HG03108 (cell line): ENCODE data around the gene EIF4G3.
"Not testable (repeated sequence)": the region's sequence is repeated elsewhere in the genome, so short reads cannot be mapped to it uniquely, and the experiment has no call there.

ENCODE experiments used
- ATAC-seq: cut with Tn5 transposase; IDR thresholded peaks from one replicate; pipeline ENCODE4 v1.9.1; 2021; ENCODE audit warnings: moderate library complexity; ENCODE audit not compliant: unreplicated experiment

EIF4G3 gene

GRCh38 chr1:21189421-21189820 lies 12.7 kb upstream of the EIF4G3 start:
- no peak for ATAC-seq

- ATAC-seq: no peak
These were observed 11.5 kb upstream of the EIF4G3 start for GRCh38 chr1:21188235-21188634.

DNA sequence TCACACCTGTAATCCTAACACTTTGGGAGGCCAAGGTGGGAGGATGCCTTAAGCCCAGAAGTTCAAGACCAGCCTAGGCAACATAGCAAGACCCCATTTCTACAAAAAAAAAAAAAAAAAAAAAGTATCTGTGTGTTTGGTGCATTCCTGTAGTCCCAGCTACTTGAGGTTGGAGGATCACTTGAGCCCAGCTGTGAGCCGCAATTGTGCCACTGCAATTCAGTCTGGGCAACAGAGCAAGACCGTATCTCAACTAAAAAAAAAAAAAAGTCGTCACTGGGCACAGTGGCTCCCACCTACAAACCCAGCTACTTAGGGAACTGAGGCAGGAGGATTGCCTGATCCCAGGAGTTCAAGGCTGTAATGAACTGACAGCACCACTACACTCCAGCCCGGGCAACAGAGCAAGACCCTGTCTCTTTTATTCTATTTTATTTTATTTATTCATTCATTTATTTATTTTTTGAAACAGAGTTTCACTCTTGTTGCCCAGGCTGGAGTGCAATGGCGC lies 8.6 kb upstream of the EIF4G3 start:
- ATAC-seq: no peak

DNA sequence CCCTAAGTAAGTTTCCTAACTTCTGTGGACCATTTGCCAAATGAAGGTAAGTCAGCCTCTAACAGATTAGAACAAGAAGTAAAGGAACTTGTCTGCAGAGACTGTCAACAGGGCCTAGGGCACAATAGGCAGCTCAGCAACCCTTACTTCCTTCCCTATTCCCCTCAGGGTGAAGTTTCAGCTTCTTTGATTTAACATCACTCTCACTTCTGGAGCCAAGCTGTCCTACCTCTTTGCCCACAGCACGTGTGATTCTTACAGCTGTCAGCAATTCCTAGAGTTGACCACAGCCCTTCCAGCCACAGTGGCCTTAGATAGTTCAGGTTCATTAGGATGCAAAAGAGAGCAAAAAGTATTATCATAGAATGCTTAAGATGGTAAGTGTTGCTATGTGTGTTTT lies 7.6 kb upstream of the EIF4G3 start:
- no peak for ATAC-seq

GRCh38 chr1:21182181-21182731 lies 5.6 kb upstream of the EIF4G3 start:
- no peak for ATAC-seq

- ATAC-seq: not testable (repeated sequence)
These were observed 1.6 kb upstream of the EIF4G3 start for GRCh38 chr1:21178271-21178670.

DNA sequence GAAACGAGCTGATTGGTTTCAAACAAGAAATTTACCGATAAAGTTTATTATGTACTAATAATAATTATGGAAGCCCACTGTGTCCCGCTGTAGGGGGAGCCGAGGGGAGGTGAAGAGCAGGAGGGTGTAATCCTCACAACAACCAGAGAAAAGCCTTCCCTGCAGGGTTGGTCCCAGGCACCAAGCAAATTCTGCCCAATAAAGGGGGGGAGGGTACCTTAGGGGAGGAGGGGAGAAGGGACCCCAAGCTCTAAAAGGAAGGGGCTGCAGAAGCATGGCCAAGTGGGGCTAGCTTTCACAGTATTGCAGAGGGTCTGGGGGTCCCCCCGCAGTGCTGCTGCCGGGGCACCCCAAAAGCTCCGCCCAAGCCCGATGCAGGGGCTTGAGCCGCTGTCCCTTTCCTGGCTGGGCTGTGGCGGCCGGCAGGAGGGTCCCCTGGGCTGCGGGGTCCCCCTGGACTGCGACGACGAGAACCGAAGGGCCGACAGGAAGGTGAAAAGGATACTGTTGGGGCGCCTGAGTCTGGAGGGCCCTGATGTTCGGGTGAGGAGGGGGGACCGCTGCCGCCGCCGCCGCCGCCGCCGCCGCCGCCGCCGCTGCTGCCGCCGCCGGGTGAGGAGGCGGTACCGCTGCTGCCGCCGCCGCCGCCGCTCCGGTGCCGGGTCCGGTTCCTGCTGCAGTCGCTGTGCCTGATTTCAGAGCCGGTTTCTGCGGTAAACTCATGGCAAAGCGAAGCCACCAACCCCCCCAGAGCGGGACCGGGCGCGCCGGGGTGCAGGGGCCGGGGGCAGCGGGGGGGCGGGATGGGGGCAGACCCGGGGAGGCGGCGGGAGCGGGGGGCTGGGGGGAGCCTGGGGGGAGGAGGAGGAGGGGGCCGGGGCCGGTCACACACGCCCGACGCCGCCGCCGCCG lies 771 bp downstream of the EIF4G3 start:
- ATAC-seq: peak; percentile 6

DNA sequence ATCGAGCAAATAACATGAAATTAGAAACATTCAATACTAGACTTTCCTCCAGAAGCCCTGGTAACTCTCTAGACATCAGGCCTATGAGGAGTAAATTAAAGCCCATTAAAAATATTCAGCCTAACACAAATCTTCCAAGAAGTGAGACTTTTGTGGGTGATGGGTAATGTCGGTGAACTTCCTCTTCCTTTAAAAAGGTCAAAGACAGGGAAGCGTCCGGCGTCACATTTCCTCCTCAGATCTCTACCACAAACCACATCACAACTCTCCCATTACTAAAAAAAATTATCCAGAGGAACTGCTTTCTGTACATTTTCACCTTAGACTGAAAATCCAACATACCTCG lies 1.4 kb downstream of the EIF4G3 start:
- ATAC-seq: no peak

GRCh38 chr1:21174654-21175323 lies 1.9 kb downstream of the EIF4G3 start:
- no peak for ATAC-seq

GRCh38 chr1:21174230-21174629 lies 2.5 kb downstream of the EIF4G3 start:
- no peak for ATAC-seq

DNA sequence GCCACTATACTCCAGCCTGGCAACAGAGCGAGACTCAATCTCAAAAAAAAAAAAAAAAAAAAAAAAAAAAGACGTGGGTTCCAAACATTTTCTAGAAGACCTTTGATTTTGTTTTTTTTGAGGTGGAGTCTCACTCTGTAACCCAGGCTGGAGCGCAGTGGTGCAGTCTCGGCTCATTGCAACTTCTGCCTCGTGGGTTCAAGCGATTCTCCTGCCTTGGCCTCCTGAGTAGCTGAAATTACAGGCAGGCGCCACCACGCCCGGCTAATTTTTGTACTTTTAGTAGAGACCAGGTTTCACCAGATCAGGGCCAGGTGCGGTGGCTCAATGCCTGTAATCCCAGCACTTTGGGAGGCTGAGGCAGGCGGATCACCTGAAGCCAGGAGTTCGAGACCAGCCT lies 3.6 kb downstream of the EIF4G3 start:
- ATAC-seq: not testable (repeated sequence)

GRCh38 chr1:21170837-21171236 lies 5.9 kb downstream of the EIF4G3 start:
- ATAC-seq: not testable (repeated sequence)

- ATAC-seq: no peak
These were observed 8.3 kb downstream of the EIF4G3 start for GRCh38 chr1:21168444-21168843.

DNA sequence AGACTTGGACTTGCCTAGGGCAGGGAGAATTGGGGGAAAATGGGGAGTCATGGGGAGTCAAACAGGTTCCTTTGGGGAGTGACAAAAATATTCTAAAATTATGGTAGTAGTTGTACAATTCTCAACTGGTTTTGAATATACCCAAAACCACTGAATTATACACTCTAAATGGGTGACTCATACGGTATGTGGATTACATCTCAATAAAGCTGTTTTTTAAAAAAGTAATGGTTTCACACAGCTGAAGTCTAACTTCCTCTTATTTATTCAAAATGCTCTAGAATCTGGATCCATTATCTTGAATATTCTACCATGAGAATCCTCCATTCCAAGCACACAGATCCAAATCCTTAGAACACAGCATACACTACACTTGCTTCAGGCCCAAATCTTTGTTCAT lies 11.1 kb downstream of the EIF4G3 start:
- no peak for ATAC-seq

- ATAC-seq: no peak
These were observed 11.6 kb downstream of the EIF4G3 start for GRCh38 chr1:21165076-21165475.

DNA sequence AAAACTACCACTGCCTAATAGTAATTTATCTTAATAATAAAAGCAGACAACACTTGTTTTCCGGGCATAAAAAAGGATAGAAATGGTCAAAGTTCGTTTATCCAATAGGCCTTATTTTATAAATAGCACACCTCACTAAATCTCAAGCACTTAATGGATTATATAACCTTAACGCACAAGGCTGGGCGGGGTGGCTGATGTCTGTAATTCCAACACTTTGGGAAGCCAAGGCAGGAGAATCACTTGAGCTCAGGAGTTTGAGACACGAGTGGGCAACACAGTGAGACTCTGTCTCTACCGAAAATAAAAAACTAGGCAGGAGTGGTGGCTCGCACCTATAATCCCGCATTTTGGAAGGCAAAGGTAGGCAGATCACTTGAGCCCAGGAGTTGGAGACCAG lies 12.4 kb downstream of the EIF4G3 start:
- ATAC-seq: no peak

DNA sequence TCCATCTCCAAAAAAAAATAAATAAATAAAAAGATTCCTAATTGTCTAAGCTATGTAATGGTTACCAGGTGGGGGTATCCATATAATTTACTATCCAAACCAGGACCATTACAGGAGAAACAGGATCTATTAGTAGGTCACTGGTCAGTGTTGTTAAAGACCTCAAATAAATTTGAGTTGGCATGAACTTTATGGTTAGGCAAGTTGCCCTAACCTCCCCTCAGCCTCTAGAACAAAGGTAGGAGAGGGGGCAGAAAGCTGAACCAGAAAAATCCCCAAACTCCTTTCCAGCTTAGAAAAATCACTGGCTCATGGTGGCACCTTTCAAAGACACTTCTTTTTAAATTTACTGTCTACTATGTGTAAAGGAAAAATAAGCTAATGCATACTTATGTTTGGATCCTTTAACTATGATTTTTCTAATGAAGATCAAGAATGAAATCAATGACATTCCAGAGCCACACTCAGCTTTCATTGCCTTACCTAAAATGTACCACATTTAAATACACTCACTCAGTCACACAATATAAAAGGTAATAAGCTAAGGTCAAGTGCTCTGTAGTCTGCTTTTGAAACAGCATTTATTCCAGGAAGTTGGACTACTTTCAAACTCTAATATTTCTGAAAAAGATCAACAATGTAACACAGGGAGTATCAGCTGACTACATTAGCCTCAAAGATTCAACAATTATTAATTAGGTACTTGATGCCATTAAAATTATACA lies 13.8 kb downstream of the EIF4G3 start:
- no peak for ATAC-seq

DNA sequence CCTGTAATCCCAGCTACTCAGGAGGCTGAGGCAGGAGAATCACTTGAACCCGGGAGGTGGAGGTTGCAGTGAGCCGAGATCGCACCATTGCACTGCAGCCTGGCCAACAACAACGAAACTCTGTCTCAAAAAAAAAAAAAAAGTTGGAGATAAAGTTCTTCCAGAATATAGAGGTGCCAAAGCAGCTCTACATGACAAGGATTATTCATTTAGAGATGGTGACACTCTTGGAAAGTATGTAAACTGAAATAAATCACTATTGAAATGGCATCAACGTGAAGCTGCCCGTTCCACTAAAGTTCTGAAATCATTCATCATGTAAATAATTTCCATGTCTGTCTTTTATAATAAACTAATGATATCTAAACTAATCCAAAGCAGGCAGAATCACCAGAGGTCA lies 14.9 kb downstream of the EIF4G3 start:
- no peak for ATAC-seq

GRCh38 chr1:21160263-21160796 lies 16.4 kb downstream of the EIF4G3 start:
- ATAC-seq: no peak

GRCh38 chr1:21157868-21158267 lies 18.8 kb downstream of the EIF4G3 start:
- no peak for ATAC-seq

- ATAC-seq: no peak
These were observed 19.6 kb downstream of the EIF4G3 start for GRCh38 chr1:21157054-21157453.
